Measurements from ENCODE around the gene IQCN. TPM values are rescaled to one million over a fixed set of nuclear protein-coding genes. Genes with fewer than 3 reads are reported as not detected.

IQCN gene
- total RNA-seq, 1 donor from 2014 or later, result 1.3 TPM

DNA sequence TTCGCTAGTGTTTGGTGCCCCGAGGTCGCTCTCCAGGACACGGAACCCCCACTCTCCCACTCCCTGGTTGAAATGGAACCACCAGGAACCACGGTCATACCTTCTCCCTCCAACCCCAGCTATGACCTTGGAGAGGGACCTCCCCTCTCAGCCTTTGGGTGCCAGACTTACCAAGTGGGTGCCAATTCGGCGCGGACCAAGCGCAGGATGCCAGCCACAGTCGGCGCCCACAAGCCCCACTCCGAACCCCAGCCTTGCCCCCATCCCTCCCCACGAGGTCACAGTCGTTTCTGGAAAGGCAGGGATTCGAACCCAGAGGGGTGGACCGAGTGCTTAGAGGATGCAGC, 48.9 kb downstream of the IQCN start:
- DNase-seq (ENCODE audit: low read depth), result no peak
- no peak for TF ChIP-seq CTCF (conservative IDR thresholded peaks at IDR 0.05; ENCODE audit: low read depth, low read length)
- no peak overlapping the region for H3K4me3 ChIP-seq (ENCODE audit: low read depth, low read length)

DNA sequence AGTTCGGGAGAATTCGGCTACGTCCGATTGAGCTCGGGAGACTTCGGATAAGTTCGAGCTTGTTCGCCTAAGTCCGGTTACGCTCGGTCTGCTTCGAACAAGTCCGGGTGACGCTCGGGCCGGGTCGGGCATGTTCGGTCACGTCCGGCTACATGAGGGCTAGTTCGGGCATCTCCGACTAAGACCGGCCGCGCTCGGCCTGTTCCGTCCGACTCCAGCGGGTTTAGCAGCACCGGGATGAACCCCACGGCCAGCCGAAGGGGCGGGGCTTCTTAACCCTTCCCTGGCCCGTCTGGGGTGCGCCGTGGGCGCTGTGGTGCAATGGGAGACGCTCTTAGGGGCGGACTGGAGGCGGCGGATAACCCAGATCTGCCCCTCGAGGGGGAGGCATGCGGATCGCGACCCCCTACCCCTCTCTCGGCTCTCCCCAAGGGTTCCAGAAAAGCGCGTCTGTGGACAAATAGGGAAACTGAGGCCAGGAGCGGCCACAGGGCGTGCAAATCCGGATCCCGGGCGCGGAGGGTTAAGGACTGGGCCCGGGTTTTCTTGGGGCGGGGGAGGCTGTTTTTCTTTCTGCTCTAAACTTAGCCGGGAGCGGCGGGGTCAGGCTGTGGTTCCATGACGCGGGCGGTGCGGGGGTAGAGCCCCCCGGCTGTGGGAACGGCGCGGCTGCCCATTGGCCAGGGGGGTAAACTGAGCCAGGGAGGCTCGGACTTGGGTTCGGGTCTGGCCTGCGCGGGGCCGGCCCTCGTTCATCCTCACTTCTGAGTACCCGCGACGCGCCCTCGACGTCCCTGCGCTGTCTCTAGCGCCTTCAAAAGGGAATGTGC, 49.5 kb downstream of the IQCN start:
- peak overlapping the region; percentile 58 for H3K4me3 ChIP-seq (ENCODE audit: low read depth, low read length)
- no peak for TF ChIP-seq CTCF (conservative IDR thresholded peaks at IDR 0.05; ENCODE audit: low read depth, low read length)
- DNase-seq (ENCODE audit: low read depth), result peak; percentile 87

DNA sequence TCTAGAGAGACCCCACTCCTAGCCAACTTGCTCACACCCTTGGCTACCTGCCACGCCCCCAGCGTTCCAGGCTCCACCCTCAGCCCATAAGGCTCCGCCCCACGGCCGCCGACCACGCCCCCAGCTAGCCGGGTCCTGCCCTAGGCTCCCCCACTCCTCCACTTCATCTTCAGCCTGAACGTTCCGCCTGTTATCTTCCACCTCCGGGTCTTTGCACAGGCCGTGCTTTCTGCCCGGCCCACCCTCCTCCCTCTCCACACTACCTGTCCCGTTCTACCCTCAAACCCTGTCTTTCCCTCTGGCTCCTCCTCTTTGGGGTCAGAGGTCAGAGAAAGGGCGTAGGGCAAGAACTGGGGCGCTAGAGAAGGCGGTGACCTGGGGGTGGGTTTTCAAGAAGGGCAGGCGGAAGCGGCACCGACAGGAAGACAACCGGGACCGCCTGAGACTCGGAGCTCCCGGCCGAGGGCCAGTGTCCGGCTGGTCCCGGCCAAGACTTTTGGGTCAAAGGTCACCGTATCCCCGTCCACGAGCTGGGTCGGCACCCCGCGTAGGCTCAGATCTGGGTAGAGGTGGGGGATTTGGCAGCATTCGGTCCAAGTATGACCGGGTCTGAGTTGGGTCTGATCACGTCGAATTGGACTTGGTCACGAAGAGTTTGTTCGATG, 50.3 kb downstream of the IQCN start:
- DNase-seq (ENCODE audit: low read depth), result no peak
- peak overlapping the region; percentile 58 for H3K4me3 ChIP-seq (ENCODE audit: low read depth, low read length)
- TF ChIP-seq CTCF (conservative IDR thresholded peaks at IDR 0.05; ENCODE audit: low read depth, low read length), result no peak

DNA sequence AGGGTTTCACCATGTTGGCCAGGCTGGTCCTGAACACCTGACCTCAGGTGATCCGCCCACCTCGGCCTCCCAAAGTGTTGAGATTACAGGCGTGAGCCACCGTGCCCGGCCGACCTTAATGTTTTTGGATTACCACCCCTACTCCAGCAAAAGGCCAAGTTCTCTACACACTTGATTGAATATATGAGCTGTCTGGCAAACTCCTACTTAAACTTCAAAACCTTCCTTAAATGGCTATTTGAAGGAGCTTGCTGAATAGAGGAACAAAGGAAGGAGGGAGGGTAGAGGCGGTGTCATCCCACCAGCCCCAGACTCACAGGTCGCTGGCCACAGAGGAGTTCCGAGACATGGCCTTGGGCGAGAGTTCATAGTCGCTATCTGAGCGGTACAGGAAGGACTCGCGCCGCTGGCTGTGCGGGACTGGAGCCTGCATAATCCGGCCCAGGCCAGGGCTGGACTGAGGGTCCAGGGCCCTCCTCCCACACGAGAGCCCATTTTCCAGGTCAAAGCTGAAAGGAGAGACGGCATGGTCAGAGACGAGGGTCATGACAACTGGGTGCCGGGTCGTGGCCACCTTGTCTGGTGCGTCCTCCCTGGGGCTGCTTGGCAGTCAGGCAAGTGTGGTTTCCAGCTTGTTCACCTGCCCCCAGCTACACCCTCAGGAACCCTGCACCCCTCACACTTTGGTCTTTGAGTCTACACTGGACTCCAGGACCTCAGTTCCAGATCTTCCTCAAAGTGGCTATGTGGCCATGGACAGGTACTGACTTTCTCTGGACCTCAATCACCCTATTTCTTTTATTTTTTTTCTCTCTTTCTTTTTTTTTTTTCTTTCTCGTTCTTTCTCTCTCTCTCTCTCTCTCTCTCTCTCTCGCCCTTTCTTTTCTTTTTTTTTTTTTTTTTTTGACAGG, 52.2 kb downstream of the IQCN start:
- DNase-seq (ENCODE audit: low read depth), result no peak
- H3K4me3 ChIP-seq (ENCODE audit: low read depth, low read length), result no peak overlapping the region
- no peak for TF ChIP-seq CTCF (conservative IDR thresholded peaks at IDR 0.05; ENCODE audit: low read depth, low read length)

- H3K4me3 ChIP-seq (ENCODE audit: low read depth, low read length), result no peak overlapping the region
- TF ChIP-seq CTCF (conservative IDR thresholded peaks at IDR 0.05; ENCODE audit: low read depth, low read length), result no peak
- DNase-seq (ENCODE audit: low read depth), result no peak
These were observed 53.5 kb downstream of the IQCN start for GRCh38 chr19:18220632-18221275.

DNA sequence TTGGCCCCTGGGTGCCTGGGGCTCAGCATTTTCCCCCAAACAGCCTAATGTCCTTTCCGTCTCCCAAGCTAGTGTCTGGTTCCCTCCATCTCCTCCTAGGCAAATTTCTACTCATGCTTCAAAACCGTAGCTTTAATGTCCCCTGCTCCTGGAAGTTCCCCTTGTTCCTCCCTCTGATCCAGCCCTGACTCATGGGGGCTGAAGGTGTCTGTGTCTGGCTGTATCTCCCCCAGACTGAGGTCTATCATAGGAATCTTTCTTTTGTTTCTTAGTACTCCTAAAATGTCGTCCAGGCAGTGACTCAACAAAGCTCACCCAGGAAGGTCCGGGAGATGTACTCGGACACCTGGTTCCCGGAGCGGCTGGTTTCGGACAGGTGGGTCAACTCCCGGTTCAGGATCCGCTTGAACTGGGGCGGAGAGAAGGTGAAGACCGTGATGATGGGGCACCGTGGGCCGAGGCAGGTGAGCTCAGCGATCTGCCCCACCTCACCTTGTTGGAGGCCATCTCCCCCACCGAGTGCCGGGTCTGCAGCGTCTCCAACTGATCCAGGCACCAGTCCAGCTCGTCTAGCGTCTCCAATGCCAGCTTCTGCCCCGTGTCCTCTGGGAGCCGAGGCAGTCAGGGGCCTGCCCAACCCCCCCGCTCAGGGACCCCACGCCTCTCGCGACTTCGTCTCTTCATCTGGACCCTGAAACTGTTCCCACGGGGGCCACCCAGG, 54.2 kb downstream of the IQCN start:
- TF ChIP-seq CTCF (conservative IDR thresholded peaks at IDR 0.05; ENCODE audit: low read depth, low read length), result no peak
- no peak overlapping the region for H3K4me3 ChIP-seq (ENCODE audit: low read depth, low read length)
- DNase-seq (ENCODE audit: low read depth), result no peak
